HepG2 (cell line): ENCODE measurements around the gene NID2.

Source experiments
- KLF13 ChIP-seq: sonication (generic); formaldehyde crosslinking; IDR thresholded peaks from 2 replicates; pipeline ENCODE4 v1.4.0; 2020; ENCODE audit warnings: mild to moderate bottlenecking, missing genetic modification reagents
- TF ChIP-seq, protein P1 (sequence below): sonication (generic); formaldehyde crosslinking; IDR thresholded peaks from 2 replicates; pipeline ENCODE4 v1.5.0; 2020; ENCODE audit warnings: mild to moderate bottlenecking, missing genetic modification reagents, moderate library complexity
- TF ChIP-seq, protein P2 (sequence below): sonication (generic); formaldehyde crosslinking; conservative IDR thresholded peaks from 2 replicates; pipeline ENCODE4 v1.8.0; 2022; ENCODE audit warnings: low read depth, missing genetic modification reagents

DNA sequence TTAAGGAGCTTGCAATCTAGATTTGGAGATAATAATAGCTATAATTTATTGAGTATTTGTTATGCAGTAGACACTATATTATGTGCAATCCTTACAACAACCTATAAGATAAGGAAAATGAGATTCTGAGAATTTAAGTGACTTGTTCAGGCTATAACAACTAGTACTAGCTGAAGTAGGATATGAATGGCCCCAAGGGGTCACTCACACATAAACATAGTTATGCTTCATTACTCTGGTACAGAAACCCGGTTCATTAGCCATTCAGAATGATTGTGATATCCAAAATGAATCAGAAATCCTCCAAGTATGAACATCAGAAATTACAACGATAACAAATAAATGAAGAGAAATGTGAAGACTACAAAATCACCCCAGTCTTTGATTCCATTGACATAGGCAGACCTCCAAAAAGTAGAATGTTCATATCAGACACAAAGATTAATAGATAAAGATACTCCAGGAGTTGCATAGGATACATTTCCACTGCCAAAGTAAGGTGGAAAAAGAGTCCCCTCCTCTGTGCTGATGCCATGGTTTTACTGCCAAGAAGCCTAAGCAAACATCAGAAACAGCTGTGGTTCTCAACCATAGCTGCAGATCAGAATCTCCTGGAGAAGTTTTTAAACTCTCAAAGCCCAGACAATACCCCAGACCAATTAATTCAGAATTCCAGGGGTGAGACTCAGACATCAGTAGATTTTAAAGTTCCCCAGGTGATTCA, 8.6 kb upstream of the NID2 start:
- TF ChIP-seq, protein P1, sequence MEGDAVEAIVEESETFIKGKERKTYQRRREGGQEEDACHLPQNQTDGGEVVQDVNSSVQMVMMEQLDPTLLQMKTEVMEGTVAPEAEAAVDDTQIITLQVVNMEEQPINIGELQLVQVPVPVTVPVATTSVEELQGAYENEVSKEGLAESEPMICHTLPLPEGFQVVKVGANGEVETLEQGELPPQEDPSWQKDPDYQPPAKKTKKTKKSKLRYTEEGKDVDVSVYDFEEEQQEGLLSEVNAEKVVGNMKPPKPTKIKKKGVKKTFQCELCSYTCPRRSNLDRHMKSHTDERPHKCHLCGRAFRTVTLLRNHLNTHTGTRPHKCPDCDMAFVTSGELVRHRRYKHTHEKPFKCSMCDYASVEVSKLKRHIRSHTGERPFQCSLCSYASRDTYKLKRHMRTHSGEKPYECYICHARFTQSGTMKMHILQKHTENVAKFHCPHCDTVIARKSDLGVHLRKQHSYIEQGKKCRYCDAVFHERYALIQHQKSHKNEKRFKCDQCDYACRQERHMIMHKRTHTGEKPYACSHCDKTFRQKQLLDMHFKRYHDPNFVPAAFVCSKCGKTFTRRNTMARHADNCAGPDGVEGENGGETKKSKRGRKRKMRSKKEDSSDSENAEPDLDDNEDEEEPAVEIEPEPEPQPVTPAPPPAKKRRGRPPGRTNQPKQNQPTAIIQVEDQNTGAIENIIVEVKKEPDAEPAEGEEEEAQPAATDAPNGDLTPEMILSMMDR (CRISPR knock-in tag) = no peak
- TF ChIP-seq, protein P2, sequence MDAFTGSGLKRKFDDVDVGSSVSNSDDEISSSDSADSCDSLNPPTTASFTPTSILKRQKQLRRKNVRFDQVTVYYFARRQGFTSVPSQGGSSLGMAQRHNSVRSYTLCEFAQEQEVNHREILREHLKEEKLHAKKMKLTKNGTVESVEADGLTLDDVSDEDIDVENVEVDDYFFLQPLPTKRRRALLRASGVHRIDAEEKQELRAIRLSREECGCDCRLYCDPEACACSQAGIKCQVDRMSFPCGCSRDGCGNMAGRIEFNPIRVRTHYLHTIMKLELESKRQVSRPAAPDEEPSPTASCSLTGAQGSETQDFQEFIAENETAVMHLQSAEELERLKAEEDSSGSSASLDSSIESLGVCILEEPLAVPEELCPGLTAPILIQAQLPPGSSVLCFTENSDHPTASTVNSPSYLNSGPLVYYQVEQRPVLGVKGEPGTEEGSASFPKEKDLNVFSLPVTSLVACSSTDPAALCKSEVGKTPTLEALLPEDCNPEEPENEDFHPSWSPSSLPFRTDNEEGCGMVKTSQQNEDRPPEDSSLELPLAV = no peak
- TF ChIP-seq KLF13 (CRISPR knock-in tag) = no peak
